Fibroblast of the aortic adventitia (primary cell): ENCODE measurements around the gene EYS. TPM values are rescaled to one million over a fixed set of nuclear protein-coding genes. Genes with fewer than 3 reads are reported as not detected.

ENCODE experiments used
- DNase-seq: peaks from one replicate; pipeline ENCODE4 v3.0.0-alpha.2; 2010; ENCODE audit warnings: low read depth
- H3K4me3 ChIP-seq: 2 replicates; pipeline ENCODE4 v1.5.1; 2011; ENCODE audit warnings: low read depth, mild to moderate bottlenecking, control low read depth, low read length, moderate library complexity
- total RNA-seq: library from RNA; depleted of rRNA; stranded (reverse); fragments of >200 nt; gene quantifications from 2 replicates; pipeline ENCODE4 v1.2.3, GENCODE V29; 2012; ENCODE audit warnings: low replicate concordance
- TF ChIP-seq, protein P1 (sequence below): IDR thresholded peaks from 2 replicates; pipeline ENCODE4 v1.5.1; 2011; ENCODE audit warnings: mild to moderate bottlenecking, low read length, control low read depth, inconsistent platforms; ENCODE audit not compliant: insufficient read depth

EYS gene
- total RNA-seq, 1 donor = 0.09 TPM

DNA sequence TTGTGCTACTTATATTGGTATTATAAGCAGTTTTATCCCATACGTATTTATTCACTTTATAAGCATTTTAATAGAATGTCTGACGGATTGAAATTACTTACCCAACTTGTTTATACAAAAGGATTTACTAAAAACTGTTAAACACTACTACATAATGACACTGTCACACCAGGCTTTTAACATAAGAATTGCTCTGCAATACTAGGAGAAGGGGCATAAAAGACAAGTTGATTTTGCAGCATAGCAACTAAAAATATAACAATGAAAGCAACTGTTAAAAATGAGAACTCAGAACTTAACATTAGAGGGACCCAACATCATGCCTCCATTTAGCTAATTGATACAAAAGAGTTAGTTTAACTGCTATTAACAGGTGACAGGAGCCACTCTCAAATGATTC, 1076.1 kb downstream of the EYS start:
- TF ChIP-seq, protein P1, sequence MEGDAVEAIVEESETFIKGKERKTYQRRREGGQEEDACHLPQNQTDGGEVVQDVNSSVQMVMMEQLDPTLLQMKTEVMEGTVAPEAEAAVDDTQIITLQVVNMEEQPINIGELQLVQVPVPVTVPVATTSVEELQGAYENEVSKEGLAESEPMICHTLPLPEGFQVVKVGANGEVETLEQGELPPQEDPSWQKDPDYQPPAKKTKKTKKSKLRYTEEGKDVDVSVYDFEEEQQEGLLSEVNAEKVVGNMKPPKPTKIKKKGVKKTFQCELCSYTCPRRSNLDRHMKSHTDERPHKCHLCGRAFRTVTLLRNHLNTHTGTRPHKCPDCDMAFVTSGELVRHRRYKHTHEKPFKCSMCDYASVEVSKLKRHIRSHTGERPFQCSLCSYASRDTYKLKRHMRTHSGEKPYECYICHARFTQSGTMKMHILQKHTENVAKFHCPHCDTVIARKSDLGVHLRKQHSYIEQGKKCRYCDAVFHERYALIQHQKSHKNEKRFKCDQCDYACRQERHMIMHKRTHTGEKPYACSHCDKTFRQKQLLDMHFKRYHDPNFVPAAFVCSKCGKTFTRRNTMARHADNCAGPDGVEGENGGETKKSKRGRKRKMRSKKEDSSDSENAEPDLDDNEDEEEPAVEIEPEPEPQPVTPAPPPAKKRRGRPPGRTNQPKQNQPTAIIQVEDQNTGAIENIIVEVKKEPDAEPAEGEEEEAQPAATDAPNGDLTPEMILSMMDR = no peak
- DNase-seq = no peak
- no peak overlapping the region for H3K4me3 ChIP-seq

DNA sequence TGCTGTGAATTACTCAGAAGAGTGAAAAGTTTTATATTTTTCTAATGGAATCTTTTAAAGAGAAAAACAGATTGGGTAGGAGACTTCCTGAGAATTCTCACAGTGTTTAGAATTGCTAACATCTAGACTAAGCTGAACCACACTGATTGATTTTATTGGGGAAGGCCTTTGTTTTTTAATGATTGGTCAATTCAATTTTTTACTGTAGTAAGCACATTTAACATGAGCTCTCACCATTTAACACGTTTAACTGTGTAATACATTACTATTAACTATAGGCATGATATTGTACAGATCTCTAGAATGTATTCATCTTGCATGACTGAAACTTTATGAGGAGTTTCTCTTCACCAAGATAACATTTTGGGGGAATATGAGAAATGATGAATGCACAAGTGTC, 1084.1 kb downstream of the EYS start:
- DNase-seq = no peak
- TF ChIP-seq, protein P1 = no peak
- no peak overlapping the region for H3K4me3 ChIP-seq

DNA sequence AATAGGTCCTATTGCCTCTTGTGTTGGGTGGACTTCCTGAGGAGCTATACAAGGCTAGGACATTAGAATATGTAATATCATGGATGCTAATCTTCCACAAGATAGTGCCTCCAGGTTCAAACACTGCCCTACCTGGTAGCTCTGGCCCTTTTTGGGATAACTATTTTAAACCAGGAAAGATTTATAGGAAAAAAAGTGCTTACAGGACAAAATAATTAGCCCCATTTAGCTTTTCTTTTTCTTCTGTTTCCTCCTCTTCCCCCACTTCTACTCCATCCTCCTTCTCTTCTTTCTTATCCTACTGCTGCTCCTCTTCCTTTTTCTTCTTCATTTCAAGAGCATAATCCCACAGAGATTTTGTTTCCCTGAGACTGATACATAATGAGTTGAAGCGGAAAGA, 1104.0 kb downstream of the EYS start:
- no peak overlapping the region for H3K4me3 ChIP-seq
- TF ChIP-seq, protein P1 = no peak
- DNase-seq = no peak

DNA sequence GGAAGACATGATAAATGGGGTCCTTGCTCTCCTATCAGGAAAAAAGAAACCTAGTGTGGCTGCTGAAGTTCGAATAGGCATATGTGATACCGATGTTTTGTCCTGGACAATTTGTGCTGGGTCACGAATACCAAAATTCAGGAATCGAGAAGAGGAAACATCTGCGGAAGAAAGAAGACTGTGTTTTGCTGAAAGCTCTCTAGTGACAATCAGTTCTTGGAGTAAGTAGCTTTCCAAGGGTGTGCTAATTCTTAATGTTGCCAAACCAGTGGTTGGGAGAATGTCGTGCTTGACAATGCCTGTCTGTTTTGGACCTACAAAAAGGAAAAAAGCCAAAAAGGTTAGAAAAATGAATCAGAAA, 1115.4 kb downstream of the EYS start:
- TF ChIP-seq, protein P1 = no peak
- no peak for DNase-seq
- no peak overlapping the region for H3K4me3 ChIP-seq

DNA sequence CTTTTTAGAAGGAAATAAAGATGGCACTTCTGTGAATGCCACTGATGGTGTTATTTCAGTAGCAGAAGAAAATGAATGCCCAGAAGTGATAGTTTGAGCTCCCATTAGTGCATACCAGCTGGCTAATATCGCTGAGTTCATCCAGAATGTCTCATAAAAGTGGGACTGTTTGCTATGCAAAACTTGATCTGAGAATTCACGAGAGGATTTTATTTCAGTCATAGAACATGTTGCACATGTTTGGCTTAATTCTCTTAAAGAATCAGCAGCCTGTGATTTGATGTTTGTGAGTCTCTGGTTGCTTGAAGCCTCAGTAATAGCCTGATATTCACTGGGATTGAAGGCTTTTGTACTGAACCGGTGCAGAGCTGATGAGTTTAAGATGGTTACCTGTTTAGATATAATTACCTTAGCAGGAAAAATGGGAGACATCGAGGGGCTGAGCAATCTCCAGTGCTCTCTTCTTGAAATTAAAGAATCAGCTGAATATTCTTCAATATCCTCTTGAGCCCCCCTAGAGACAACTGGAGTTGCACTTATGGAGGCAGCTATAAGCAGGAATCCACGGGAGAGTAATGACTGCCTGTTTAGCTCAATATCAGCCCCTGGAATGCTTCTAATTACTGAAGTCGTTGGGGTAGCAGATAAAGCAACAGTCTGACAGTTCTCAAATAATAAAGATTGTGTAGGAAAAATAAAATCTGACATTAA, 1115.9 kb downstream of the EYS start:
- H3K4me3 ChIP-seq = no peak overlapping the region
- DNase-seq = no peak
- TF ChIP-seq, protein P1 = no peak

DNA sequence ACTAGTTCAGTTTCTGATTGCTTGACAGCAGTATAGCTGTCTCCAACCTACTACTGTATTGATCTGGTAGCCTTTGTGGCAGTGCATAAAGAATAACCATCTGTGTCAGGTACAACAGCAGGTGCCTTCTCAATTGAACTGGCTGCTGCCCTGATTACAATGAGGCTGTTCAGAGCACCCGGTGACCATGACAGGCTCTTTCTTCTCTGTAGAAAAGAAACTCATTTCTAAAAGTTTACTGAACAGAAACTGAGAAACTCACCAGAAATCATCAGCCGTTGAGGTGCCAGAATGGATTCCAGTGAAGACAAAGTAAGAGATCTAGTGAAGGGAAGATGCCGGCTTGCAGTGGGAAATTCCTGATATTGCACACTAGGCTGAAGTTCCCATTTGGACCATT, 1117.1 kb downstream of the EYS start:
- no peak for DNase-seq
- TF ChIP-seq, protein P1 = no peak
- no peak overlapping the region for H3K4me3 ChIP-seq

DNA sequence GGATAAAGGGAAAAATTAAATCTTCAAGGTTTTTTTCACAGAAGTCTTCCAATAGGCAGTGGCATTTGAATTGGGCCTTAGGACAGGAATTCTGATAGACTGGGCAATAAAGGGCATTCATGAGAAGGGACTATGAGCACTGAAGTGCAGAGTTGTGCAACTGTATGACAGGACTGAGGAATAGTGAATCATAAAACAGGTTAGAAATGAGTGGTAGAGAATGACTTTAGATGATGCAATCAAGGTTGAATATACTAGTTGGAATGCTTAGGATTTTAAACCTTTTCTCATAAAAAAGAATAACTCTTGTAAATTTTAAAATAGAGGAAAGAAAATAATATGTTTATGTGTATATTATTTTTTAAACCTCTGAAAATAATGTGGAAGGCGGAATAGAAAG, 1126.7 kb downstream of the EYS start:
- DNase-seq = no peak
- TF ChIP-seq, protein P1 = no peak
- no peak overlapping the region for H3K4me3 ChIP-seq
